HG03565 (cell line): ENCODE measurements around the gene ABR.

Experiments used
- ATAC-seq: cut with Tn5 transposase; IDR thresholded peaks from one replicate; pipeline ENCODE4 v1.9.1; 2021; ENCODE audit warnings: mild to moderate bottlenecking, moderate library complexity; ENCODE audit not compliant: unreplicated experiment

ABR gene

DNA sequence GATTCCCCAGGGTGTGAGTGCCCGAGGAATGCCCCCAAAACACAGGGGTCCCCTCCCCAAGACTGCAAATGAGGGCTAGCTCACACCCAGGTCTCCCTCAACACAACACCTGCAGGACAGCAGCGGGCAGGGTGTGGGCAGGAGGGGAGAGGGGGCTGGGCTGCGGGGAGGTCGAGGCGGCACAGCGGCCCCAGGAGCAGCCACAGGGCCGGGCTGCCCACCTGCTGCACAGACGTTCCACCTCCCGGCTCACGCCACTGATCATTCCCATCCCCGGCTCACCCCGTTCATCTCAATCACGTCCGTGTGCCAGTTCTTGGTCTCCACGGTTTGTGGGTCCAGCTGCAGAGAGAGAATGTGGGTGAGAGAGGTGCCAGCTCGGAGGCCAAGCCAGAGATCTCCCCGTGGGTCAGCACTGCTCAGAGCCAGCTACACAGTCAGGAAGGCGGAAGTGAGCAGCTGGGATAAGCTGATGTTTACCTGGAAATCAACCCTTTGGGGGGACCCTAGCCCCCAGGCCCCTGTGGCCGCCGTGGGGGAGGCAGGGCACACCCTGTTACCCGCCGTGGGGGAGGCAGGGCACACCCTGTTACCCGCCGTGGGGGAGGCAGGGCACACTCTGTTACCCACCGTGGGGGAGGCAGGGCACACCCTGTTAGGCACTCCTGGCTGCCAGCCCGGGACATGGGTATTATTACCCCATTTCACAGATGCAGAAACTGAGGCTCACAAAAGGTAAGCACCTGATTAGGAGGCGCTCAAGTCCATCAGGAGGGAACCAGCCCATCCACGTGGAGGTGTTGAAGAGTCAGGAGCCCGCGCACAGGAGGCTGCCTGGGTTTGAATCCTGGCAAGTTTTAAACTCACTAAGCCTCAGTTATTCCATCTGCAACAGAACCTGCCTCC lies 166.7 kb downstream of the ABR start:
- no peak for ATAC-seq

- ATAC-seq: no peak
These were observed 167.7 kb downstream of the ABR start for GRCh38 chr17:1011760-1012735.

GRCh38 chr17:1011138-1011537 lies 168.6 kb downstream of the ABR start:
- ATAC-seq: no peak

- ATAC-seq: no peak
These were observed 169.2 kb downstream of the ABR start for GRCh38 chr17:1010586-1010985.

GRCh38 chr17:1010086-1010450 lies 169.7 kb downstream of the ABR start:
- ATAC-seq: no peak

DNA sequence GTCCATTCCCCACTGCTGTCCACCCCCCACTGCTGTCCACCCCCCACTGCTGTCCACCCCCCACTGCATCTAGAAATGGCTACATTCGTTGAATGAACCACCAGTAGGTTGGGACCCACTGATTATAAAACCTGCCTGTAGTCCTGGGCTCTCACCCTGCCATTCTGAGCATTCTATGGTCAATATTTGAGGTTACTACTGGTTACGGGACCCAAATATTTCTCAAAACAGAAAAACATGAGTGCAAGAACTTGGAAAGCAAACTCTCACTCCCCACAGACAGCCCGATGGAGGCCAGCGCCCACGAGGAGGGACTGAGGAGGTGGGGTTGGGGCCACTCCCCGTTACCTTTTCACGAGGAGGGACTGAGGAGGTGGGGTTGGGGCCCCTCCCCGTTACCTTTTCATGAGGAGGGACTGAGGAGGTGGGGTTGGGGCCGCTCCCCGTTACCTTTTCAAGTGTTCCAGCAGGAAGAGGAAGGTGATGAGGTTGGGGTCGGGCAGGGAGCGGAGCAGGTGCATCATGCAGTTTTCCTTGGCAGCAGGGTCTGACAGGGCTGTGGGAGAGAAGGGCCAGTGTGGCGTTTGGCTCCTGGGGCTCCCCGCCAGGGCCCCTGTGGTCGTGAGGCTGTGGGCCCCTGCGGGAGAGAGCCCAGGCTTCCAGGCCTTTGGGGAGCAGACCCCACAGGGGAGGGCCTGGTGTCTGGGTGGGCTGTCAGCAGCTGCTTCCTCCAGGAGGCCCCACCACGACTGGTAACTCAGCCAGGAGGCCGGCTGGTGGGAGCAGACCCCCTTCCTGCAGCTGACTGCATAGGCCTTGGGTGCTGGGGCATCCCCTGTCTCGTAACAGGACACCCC lies 170.3 kb downstream of the ABR start:
- no peak for ATAC-seq

DNA sequence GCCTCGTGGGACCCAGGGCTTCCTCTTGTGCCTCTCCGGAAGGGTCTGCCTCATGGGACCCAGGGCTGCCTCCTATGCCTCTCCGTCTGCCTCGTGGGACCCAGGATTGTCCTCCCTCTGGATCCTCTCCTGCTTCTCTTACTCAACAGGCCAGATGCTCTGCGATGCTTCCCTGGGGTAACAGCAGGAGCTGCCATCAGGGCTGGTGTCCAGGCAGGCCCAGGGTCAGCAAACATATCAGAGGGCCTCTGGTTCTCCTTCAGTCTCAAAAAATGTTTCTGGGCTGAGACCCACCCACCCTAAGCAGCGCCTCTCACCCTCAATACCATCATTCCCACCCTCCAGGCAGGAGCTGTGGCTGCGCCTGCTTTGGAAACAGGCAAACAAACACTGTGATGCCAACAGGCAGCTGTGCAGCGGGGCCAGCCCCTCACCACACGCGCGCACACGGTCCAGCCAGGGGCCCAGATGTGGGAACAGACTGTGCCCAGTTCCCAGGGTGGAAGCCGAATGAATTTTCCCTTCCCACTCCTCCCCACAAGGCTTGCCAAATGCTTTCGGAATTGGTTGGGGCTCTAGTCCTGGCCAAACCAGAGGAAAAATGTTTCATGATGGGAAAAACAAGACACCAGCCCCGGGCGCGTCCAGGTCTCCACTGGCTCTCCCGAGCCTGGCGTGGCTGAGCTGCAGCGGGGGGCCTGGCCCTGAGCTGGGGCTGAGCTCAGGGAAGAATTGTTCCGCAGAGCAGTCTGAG lies 171.6 kb downstream of the ABR start:
- no peak for ATAC-seq

GRCh38 chr17:1007310-1008007 lies 172.3 kb downstream of the ABR start:
- no peak for ATAC-seq

GRCh38 chr17:1006054-1006453 lies 173.7 kb downstream of the ABR start:
- ATAC-seq: no peak

- ATAC-seq: no peak
These were observed 174.3 kb downstream of the ABR start for GRCh38 chr17:1005361-1005946.

DNA sequence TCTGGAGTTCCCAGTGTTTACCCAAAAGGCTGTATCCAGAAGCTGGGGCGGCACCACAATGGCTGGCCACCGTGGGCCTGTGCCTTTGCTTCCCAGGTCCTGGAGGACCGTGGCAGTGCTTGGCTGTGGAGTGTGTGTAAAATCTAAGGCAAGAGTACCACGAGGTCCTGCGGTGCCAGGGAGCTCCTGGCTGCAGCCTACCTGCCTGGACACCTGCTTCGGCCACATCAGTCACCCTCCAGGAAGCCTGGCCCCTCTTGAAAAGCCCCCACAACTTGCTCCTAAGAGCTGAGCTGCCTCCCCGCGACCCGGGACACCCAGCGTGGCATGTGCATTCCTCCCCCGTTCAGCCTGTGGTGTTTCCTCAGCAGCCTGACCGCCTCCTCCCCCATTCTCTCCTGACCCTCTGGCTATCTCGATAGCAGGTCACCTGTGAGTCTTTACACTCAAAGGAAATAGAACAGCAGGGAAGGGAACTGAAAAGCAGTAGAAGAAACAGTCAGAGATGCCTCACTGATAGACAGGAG lies 174.9 kb downstream of the ABR start:
- no peak for ATAC-seq

DNA sequence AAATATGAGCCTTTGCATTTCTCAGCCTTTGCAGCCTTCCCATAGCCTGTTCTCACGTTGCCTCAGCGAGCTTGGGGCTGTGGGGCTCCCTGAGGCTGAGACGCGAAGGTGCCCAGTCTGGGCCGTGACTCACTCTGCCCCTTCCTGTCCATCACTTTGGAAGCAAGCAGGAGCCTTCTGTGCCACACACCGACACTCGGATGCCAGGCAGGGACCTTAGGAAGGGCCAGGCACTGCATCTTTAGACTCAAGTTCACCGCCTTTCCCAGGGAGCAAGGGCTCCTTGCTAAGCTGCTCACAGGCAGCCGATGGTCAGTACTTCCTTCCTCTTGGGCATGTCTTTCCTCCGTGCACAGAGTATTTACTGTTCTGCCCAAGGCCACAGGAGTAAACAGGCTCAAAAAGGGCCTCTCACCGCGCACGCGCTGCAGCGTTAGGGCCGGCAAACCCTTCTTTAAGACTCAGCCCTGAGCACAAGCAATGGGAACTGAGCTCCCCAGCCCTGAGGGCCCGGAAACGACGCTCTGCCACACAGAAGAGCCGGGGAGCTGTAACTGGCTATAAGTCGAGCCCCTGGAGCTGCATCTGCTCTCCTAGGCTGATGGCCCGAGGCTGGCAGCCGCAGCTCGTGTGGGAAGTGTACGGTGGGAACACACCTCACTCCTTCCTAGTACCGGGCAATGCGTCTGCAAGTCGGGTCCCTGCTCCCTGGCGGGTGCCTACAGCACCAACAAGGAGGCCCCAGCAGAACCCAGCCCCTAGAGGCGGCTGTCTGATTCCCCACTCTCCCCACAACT lies 175.6 kb downstream of the ABR start:
- no peak for ATAC-seq

- ATAC-seq: no peak
These were observed 176.2 kb downstream of the ABR start for GRCh38 chr17:1003633-1003971.

DNA sequence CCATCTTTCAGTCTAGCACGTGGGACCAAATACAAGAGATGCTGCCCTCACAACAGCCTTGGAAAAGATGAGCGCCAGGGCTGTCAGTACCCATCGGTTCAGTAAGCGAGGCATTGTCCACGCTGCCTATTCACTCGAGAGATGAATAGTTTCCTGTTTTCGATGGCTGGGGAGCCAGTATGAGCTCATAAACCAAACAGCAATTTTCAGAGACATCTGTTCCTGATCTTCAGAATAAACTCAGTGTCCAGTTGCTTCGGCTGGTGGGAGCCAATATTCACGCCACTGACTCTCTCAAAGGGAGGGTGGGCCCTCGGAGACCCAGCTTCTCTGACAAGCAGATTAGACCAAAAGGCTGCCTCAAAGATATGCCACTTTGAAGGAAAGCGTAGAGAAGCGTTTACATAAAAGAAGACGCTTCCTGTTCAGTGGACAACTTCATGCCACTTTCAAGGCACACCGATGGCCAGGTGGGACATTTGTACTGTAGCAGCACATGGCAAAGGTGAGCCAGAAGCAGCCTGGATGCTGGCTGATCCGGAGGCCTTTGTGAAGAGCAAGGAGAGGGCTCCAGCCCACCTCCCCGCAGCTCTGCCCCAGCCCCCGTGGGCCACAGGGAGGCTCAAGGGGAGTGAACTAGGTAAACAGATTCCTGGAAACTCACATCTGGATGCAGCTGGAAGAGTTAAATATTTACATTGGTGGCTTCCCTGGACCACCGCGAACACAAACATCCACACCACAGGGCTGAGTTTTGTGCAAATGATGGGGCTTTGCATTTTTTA lies 176.8 kb downstream of the ABR start:
- ATAC-seq: no peak

- no peak for ATAC-seq
These were observed 177.4 kb downstream of the ABR start for GRCh38 chr17:1002412-1002753.

- ATAC-seq: no peak
These were observed 178.0 kb downstream of the ABR start for GRCh38 chr17:1001640-1002411.
